HG02852 (cell line): ENCODE results near the gene CREB3L1.

Experiments
- ATAC-seq: cut with Tn5 transposase; IDR thresholded peaks from one replicate; pipeline ENCODE4 v1.9.1; 2021; ENCODE audit warnings: mild to moderate bottlenecking, moderate library complexity; ENCODE audit not compliant: unreplicated experiment

CREB3L1 gene

DNA sequence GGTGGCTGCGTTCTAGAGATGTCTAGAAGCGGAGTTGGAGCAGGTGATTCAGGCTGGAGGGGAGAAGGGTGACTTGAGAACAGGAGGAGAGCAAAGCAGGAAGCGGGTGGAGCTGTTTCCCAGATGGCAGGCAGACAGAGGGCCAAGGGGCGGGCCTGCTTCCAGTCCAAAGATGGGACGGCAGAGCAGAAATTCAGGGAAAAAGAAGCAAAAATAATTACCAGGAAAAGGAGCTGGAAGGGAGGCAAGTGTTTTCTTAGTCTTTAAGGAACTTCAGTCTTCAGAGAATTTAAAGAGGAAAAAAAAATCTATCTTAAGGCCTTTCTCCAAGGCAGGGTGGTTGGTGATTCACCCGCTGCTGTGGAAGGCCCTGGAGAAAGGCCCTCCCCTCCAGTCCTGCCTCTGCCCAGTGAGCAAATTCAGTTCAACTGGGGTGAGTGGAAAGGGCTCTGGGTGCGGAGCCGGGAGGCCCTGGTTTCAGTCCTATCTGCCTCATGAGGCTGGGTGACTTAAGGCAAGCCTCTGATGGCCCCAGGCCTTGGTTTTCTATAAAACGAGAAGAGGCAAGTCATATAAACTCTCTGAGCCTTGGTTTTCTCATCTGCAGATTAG, 4.5 kb upstream of the CREB3L1 start:
- ATAC-seq: no peak

DNA sequence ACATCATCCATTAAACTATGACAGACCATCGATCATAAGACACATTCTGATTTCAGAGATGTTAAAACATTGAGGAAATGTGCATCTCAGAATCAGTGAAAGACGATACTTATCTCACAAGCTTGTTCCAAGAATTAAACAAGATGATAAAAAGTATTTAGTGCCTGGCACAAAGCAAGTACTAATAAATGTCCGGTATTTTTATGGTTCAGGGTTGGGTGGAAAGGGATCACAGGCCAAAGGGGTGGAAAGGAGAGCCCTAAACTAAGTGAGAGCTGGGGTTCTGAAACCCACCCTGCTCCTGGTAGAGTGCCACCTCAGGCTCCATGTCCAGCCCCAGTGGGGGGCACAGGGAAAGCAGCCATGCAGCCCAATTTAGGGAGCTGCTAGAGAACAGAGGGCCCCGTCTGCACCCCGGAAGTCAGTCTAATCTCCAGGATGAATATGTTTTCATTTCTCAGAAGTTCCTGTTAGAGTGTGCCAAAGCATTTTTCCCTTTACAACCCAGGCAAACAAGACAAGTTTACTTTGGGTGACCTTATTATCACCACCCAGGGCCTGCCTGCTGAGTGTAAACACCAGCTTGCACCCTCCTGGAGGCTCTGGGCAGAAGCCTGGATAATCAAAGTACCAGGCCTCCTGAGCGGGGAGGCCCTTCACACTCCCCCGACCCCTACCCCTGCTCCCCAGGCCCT, 3.8 kb upstream of the CREB3L1 start:
- ATAC-seq: no peak

DNA sequence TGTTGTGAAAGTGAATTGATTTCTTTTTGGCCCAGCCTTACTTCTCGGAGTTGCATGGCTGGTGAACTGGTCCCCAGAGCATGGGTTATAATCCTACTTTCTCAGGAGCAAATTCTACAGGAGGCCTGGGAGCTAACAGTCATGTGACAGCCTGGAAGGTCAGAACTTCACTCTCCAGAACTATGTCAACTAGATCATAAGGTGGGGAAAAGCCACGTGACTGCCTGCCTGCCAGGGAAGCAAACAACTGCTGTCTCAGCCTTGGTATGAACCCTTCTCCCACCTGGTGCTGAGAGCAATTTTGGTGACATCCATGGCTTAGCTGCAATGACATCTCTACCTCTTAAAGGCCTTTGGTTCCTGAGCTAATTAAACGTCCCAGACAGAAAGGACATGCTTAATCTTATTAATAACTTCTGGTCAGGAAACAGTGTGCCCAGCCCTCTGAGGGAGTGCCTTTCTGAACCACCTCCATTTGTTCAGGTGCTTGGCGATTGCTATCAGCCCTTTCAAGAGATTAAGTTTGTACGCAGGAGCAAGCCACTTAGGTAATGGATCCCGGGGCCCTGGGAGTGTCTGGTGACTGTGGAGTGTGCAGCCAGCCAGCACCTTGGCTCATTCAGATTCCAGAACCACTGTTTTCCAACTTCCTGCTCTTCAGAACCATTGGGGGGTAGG, 1.4 kb upstream of the CREB3L1 start:
- ATAC-seq: no peak

DNA sequence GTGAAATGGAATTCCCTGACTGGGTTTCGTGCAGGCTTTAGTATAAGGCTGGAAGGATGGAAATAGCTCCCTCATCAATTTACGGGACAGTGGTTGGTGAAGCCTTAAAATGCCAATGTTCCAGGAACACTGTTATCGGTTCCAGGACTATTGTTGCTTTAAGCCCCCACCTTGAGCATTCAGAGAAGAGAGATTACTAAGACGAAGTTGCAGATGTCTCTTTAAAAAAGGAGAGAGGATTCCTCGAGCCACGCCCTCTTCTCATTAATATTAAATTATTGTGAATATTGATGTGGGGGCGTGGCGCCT, 195 bp upstream of the CREB3L1 start:
- ATAC-seq: no peak

DNA sequence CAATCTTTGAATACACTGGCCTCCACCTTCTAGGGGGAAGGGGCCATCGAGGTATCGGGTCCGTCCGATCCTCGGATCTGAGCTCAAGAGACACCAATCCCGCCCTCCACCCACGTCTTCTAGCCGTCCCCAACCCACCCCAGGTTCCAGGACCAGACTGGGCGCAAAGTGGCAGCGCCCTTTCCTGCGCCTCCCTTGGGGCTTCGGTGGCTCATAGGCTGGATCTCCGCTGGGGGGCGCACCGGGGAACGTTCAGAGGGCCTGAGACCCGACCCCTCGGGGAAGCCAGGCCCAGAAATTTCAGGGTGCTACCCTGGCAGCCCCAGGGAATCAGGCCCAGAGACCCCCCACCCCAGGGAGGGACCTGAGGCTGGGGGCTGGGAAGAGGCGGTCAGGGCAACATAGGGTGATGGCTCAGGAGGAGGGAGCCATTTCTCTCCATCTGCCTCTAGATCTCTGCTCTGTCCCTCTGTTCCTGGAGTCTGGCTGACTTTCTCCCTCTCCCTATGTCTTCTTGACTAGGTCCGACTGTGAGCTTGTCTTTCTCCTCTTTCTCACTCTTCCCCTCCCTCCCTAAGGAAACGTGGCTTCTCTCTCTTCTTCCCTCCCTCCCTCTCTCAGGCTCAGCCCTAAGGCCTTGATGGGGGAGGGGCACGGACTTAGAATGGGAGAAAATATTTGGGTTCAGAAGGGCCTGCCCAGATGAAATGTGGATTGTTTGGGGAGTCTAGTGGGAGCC, 1.1 kb downstream of the CREB3L1 start:
- peak; percentile 35 for ATAC-seq

DNA sequence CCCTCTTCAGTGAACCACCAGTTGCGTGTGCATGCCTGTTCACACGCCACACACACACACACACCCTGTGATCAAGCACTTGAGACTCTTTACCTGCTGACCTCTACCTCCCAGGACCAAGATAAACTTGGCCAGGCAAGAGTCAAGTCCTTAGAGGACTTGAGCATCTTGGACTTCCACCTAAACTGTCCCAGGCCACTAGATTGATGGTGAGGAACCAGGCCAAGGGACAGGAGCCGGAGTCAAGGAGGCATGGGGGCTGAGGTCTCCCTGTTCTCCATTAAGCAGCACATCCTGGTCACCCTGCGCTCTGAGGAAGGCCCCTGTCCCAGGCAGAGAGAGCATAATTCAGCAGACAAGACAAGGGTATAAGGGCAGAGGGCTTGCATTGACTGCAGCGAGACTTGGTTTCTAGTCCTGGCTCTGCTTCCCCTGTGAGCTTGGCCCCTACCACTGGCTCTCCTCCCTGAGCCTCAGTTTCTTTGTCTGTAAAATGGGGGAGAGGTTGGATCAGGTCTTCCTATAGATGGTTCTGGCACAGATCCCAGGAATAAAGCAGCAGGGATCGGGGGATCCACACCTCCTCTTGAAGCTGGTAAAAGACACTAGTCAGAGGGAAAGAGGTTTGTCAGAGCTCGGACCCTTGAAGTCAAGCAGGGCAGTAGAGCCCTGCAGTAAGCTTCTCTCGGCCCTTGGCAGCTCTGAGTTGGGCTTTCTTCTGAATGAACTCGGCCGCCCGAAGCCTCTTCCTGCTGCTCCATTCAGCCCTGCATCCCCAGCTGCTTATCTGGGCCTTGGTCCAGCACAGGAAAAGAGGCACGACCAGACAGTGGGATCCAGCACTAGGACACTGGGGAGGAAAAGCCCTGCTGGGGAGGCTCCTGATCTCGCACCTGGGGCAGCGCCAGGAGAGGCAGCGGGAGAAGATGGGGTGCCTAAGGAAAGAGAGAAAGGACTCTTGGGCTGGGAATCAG, 2.0 kb downstream of the CREB3L1 start:
- ATAC-seq: no peak

DNA sequence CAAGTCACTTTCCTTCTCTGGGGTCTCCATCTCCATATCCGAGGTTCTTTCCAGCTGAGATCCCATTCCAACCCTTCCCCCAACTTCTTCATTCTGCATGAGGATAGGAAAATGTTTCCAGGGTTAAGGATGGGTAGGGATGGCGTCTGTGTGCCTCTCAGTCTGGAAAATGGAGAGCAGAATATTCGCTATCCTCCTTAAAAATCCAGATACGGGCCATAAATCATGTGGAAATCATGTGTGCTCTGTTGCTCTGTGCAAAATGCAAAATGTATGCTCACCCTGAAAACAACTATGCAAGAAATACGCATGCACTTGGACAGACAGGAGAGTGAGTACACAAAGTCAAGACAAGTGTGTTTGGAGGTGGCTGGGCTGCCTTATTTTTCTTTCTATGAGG, 3.2 kb downstream of the CREB3L1 start:
- ATAC-seq: no peak

DNA sequence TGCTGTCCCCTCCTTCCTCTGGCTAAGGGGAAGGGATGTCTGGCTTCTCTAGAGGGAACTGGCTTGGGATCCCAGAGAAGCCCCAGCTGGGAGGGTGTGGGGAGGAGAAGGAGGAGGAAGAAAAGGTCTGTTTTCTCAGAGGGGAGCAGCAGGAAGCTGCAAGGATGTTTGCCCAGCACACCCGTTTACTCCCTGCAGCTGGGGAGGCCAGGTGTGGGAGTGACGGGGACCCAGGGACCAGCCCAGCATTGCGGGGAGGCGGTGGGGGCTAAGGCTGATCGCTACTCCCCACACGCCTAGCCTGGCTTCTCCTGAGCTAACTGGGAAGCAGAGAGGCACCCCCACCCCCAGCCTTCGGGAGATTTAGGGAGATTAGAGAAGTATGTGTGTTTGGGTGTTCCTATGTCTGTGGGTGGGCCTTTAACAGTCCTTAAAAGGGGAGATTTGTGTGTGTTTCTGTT, 3.9 kb downstream of the CREB3L1 start:
- no peak for ATAC-seq

DNA sequence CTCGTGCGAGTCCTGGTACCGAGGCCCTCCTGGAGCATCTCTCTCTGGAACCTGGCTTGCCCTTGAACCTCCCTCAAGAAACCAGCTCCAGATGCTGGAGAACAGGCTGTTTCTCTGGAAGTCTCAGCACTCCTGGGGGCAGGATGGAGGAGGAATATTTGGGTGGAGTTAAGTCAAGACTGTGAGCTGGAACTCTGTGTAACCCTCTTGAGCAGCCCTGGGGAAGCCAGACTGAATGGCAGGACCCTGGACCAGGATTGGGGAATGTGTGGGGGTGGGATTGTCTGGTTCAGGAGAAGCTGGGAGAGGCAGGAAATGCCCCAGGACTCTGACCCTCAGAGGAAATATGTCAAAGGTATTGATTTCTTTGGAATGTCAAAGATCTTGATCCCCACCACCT, 7.7 kb downstream of the CREB3L1 start:
- no peak for ATAC-seq

DNA sequence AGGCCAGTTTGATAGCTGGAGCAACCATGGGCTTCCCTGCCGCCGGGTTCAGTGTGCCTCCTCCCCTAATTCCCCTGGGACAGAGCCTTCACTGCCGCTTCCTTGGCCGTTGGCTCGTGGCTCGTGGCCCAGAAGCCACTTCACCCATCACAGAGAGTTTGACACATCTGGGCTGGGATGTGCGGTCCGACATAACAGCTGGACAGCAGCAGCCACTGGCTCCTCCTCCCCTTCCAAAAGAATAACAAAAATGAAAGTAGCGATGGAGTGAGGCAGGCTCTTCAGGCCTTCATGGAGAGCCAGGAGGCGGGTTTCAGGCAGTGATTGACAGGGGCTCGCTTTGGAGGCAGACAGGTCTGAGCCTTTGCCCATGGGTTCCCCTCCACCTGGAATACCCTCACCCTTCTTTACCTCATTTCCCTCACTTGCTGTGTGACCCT, 8.2 kb downstream of the CREB3L1 start:
- no peak for ATAC-seq

DNA sequence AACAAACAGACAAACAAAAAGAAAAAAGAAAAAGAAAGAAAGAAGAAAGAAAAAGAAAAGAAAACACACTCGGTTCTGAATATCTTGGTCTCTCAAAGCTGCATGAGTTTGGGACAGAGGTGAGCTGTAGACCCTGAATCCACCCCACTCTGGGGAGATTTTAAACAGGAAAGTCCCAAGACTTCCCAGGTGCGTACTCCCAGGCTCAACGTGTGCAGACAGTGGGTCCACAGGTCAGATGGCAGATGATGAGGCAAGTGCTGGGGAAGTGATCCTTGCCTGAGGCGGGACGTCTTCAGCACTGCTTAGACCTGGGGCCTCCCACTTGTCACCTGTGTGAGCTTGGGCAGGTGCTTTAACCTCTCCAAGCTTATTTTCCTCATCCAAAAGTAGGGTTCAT, 9.3 kb downstream of the CREB3L1 start:
- ATAC-seq: no peak

DNA sequence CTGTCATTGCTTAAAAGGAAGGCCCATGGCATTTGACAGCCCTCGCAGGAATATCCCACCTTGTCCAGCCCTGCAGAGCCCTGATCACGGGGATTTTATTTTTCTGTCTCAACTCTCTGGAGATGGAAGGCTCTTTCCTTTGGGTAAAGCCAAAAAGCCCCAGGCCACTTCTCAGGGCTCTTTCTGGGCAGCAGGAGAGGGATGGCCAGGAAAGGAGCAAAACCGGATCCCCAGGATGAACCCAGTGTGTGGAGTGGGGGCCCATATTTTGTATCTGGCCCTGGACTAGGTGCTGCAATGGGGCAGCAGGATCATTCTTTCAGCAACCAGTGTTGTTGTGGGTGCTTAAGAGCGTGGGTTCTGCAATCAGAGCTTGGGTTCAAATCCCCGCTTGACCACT, 11.0 kb downstream of the CREB3L1 start:
- no peak for ATAC-seq

DNA sequence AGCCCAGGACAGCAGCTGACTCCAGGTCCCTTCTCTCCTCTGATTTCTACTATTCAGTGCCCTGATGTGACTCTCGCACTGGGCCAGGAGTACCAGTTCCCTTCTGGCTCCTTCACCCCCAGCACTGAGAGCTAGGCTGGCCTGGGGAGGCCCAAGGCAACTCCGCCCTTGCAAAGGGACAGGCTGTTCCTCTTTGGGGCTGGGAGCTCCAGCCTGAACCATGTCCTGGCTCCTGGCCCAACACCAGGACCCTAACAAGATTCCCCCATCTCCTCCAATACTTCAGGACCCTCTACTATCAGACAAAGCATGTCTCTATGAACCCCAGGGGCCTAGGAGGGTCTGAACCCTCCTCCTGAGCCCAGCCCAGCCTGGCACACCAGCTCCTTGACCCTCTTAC, 12.5 kb downstream of the CREB3L1 start:
- ATAC-seq: no peak

DNA sequence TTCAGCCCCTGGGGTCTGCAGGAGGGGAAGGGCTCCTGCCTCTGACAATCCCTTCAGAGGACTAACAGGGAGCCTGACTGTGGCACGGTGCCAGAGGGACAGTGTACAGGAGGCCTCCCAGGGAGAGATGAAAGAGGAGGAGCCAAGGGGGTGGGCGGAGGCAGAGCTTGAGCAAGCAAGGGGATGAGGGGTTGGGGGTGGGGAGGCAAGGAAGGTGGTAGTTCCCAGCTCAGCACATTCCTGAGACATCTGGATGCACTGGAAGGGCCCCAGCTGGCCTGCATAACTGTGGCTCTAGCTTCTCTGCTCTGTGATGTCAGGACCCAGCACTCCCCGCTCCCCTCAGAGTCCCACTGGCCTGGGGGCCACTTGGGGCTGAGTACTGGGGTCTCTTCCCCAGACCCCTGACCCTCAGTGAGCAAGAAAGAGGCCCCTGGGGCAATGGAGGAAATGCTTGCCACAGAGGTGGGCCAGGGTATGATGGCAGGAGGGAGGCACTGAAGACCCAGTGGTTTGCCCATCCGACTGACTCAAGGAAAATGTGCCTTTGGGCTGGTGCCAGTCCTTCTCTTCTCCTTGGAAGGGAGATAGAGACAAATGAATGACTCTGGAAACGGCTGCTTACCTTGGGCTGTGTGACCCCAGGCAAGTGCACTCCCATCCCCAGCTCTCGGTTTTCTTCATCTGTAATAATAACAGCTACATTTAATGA, 13.3 kb downstream of the CREB3L1 start:
- ATAC-seq: no peak

DNA sequence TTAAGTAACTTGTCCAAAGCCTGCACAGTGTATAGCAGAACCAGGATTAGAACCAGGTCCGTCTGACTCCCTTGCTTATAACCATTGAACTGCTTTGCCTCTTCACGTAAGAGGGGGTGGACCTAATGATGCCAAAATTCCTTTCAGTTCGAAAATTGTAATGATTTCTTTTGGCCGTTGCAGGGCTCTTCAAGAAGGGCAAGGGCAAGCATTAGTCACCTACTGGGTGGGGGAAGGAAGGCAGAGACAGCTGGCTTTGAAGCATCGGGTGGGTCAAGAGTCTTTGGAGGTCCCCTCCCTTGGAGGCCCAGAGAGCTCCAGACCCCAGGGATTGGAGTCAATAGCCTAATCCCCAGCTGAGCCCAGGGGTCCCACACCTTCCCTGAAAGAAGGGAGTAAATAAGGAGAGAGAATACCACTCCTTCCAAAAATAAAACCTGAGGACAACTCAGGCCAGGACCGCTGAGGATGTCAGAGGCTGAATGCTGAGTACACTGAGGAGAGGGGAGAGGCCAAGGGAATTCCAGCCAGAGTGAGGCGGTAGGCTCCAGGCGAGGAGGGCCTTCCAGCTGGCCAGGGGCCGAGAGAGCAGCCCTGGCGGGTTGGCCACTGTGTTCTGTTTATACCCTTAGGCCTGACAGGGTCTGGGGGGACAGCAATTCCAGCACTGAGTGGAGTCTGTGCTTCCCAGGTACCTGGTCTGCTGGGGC, 14.1 kb downstream of the CREB3L1 start:
- ATAC-seq: no peak

DNA sequence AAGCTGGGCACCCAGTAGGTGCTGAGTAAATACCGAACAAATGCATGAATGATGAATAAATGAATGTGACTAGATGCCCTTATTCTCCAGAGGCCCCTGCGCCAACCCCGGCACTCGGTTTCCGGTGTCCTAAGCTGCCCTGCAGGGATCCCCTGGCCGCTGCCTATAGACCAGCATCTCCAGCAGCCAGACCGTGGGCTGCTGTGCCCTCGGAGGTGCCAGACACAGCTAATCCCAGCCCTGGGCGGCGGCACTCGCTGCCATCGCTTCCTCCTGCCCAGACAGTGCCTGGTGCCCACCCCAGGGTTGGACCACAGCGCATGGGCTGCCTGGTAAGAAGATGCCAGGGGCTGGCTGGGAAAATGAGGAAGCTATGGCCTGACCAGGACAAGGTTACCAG, 15.6 kb downstream of the CREB3L1 start:
- ATAC-seq: no peak

DNA sequence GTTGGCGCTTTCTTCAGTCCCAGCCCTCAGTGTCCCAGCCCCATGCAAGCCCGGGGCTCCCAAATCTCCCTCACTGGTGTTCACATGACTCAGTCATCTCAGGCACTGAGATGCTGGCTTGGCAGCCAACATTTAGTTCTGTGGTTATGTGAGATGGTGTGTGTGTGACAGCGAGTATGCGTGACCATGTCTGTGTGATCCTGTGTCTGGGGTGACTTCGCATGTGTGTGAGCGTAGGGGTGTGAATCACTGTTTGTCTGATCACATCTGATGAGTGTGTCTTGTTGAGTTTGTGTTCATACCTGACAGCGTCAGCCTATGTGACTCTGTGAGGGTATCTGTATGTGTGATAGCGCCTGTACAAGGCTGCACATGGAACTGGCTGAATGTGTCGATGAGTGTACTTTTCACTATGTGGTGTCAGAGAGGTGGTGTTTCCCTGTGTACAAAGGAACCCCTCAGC, 16.2 kb downstream of the CREB3L1 start:
- no peak for ATAC-seq

DNA sequence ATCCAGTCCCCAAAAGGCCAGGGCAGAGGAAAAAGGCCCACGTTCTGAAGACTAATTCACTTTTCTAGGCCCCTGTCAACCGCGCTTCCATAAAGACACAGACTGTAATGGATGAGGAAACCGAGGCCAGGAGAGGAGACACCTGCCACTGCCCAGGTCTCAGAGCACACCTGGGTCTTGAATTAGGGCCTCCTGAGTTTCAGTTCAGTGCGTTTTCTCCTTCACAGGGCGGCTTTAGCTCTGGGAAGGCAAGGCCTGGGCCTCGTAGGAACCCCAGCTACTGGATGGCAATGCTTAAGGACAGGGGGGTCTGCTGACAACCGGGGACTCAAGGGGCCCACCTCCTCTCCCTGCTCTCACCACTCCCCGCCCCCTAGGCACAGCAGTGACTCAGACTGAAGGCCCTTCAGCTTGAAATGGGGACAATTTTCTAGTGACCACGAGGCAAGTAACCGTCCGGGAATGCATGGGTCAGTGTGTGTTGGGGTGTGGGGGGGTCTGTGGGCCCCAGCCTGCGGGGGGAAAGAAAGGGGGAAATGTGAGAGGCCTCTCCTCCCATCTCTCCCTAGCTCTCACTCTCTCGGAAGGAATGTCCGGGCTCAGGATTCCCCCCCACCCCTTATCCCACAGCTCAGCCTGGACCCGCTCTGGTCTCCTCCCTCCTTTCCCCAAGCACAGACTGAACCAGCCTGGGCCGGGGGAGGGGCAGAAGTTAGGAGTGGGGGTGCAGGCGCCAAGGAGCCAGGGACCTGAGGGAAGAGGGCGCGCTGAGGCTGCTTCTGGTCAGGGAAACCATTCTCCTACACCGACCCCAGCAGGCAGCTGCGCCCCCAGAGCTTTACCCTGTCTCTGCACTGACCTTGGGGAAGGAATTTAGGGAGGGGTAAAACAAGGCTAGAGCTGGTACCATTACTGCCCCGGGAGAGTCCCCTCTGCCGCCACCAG, 17.2 kb downstream of the CREB3L1 start:
- peak; percentile 7 for ATAC-seq
